ENCODE data around the gene NEK4.

NEK4 gene

GRCh38 chr3:52770496-52771333 is at the start of gene NEK4:
NEK4 (minus strand) TSS chr3:52770940; CDS start chr3:52770746, 194 bp downstream.
- DNase-seq (ENCODE audit: low spot score) = peak; percentile 90

DNA sequence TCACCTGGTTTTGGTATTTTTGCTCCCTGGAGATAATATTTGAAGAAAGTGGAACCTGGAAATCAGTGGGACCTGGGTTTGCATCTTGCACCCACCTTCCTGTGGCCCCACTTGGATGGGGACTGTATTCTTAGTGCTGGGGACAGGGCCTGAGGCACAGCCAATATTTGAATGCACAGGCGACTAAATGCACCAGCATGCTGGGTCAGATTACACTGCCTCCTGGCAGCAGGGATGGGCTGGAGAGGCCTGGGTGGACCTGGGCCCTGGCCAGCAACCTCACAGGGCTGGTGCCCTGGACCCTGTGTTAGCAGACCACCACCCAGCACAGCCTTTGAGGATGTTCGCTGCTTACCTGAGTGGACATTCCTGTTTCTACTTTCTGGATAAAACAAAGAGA is 49.2 kb upstream of the NEK4 start:
- DNase-seq (ENCODE audit: low spot score) = no peak

GRCh38 chr3:52817860-52818259 is 47.1 kb upstream of the NEK4 start:
- DNase-seq (ENCODE audit: low spot score) = no peak

DNA sequence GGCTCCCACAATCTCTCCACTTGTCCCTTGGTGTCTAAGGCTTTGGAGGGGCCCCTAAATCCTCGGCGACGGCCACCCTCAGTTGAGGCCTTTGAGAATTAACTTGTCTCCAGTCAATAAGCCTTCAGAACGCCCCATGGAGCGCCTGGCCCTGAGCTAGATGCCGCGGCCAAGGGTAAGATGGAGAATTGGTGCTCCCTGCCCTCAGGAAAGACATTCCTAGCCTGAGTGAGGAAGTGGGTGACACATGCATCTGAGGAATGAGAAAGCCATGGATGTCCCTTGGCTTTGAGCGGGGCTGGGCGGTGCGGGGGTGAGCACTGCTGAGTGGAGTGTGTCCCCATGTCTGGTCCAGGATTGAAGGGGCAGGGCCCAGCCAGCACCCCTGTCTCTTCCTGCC is 46.5 kb upstream of the NEK4 start:
- DNase-seq (ENCODE audit: low spot score) = no peak

- DNase-seq (ENCODE audit: low spot score) = no peak
Measured at GRCh38 chr3:52816654-52817053, 45.9 kb upstream of the NEK4 start.

DNA sequence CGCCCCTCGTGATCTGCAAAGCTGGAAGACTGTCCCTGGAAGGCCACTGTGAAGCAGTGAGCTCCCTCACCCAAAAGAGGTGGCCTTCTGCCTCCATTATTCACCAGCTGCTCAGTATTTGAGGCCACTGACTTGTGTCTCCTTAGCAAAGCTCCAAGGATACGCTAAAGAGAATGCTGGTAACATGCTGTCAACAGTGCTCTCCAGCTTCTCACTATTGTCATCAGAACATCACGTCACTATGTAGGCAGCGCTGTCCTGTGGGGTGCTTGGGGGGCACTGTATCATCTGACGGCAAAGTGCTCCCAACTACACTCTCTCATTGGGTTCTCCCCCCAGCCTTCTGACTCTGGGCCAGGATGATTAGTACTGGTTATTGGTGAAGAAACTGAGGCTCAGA is 45.5 kb upstream of the NEK4 start:
- DNase-seq (ENCODE audit: low spot score) = no peak

- no peak for DNase-seq (ENCODE audit: low spot score)
Measured at GRCh38 chr3:52813810-52814209, 43.1 kb upstream of the NEK4 start.

GRCh38 chr3:52811452-52812011 is 40.8 kb upstream of the NEK4 start:
- DNase-seq (ENCODE audit: low spot score) = no peak

- no peak for DNase-seq (ENCODE audit: low spot score)
Measured at GRCh38 chr3:52810923-52811322, 40.2 kb upstream of the NEK4 start.

- DNase-seq (ENCODE audit: low spot score) = no peak
Measured at GRCh38 chr3:52809662-52810377, 39.1 kb upstream of the NEK4 start.

GRCh38 chr3:52809149-52809548 is 38.4 kb upstream of the NEK4 start:
- DNase-seq (ENCODE audit: low spot score) = no peak

- DNase-seq (ENCODE audit: low spot score) = no peak
Measured at GRCh38 chr3:52805270-52806039, 34.7 kb upstream of the NEK4 start.

GRCh38 chr3:52801839-52802238 is 31.1 kb upstream of the NEK4 start:
- no peak for DNase-seq (ENCODE audit: low spot score)

- DNase-seq (ENCODE audit: low spot score) = no peak
Measured at GRCh38 chr3:52800079-52800478, 29.3 kb upstream of the NEK4 start.

GRCh38 chr3:52798978-52799476 is 28.3 kb upstream of the NEK4 start:
- DNase-seq (ENCODE audit: low spot score) = no peak

- no peak for DNase-seq (ENCODE audit: low spot score)
Measured at GRCh38 chr3:52798376-52798977, 27.7 kb upstream of the NEK4 start.

GRCh38 chr3:52796411-52796810 is 25.7 kb upstream of the NEK4 start:
- no peak for DNase-seq (ENCODE audit: low spot score)

DNA sequence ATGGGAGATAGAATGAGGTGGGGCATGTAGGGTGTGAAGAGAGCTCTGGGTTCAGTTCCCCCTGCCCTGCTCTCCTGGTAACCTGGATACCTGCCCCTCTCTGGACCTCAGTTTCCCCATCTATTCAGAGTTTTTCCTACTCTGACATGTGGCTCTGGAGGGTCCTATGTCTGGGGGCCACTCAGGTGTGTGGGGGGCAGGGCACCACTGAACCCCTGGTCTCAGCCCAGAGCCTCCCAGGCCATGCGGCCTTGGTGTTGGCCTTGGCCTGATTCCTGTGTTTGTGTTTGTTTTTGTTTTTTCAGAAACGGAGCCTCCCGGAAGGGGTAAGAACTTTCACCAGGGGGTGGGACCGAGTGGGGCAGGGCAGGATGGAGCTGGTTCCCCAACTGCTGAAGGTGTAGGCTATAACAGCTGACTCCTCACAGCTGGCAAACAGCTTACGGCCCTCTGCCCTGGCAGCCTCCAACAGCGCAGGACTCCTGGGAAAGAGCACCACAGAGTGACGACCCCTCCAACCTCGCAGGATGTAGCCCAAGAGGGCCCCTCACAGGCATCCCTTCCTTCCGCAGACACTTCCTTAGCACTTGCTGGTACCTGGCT is 24.7 kb upstream of the NEK4 start:
- DNase-seq (ENCODE audit: low spot score) = no peak

DNA sequence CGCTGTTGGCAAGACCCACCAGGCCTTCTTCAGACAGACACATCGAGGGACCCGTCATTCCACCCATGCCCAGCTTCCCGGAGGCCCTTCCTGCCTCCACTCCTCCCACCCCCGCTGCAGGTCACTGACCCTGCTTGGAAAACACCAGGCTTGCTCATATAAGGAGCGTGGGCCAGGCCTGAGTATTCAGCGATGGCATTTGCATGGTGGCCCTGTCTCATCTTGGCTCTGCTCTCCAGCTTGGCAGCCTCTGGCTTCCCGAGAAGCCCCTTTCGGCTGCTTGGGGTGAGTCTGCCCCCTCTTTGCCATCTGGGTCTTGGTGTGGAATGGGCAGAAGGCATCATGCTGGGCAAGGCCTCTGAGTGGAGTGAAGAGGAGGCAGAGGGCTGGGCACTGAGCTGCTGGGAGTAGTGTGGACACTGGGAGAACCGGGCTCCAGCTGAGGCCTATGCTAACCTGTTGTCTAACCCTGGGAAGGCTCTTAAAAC is 23.9 kb upstream of the NEK4 start, which contains the start of gene ITIH3:
Gene ITIH3 (plus strand): TSS at position 185 of the 488 bp plus-strand sequence. CDS start 8 bp downstream, at position 193.
- DNase-seq (ENCODE audit: low spot score) = no peak

- DNase-seq (ENCODE audit: low spot score) = no peak
Measured at GRCh38 chr3:52793702-52794611, 23.2 kb upstream of the NEK4 start.
